Esophagus muscularis mucosa (tissue), 4 donors: ENCODE results near the gene TCF7. TPM values are rescaled to one million over a fixed set of nuclear protein-coding genes. Genes with fewer than 3 reads are reported as not detected.
"Not testable (repeated sequence)": the region's sequence is repeated elsewhere in the genome, so short reads cannot be mapped to it uniquely, and the experiment has no call there.

Source experiments
- DNase-seq: peaks from one replicate; pipeline ENCODE4 v3.0.0-alpha.2; 2017; ENCODE audit errors: extremely low spot score
- H3K27ac ChIP-seq, 4 donors: fragments of 200-600 bp; sonication (generic); replicated peaks in 1 of 4; 1 replicate in 3 of 4; 2 replicates in 1 of 4; pipeline ENCODE4 v1.5.1; 2016 to 2019; ENCODE audit warnings: mild to moderate bottlenecking in 1 of 4
- H3K27me3 ChIP-seq, 4 donors: fragments of 200-600 bp; sonication (generic); one replicate each; pipeline versions ENCODE4 v1.5.1 to v1.6.0; 2016 to 2019
- H3K36me3 ChIP-seq, 4 donors: fragments of 200-600 bp; sonication (generic); one replicate each; pipeline ENCODE4 v1.5.1; 2016 to 2019
- H3K4me1 ChIP-seq, 4 donors: fragments of 200-600 bp; sonication (generic); one replicate each; pipeline ENCODE4 v1.5.1; 2016 to 2019
- H3K4me3 ChIP-seq, 4 donors: fragments of 200-600 bp; sonication (generic); 1 replicate in 2 of 4; 2 replicates in 2 of 4; pipeline ENCODE4 v1.5.1; 2016 to 2019; ENCODE audit warnings: mild to moderate bottlenecking in 4 of 4, moderate library complexity in 1 of 4
- H3K9me3 ChIP-seq, 4 donors: fragments of 200-600 bp; sonication (generic); 1 replicate in 3 of 4; 2 replicates in 1 of 4; pipeline ENCODE4 v1.5.1; 2016 to 2019
- EP300 ChIP-seq: sonication (generic); formaldehyde crosslinking; IDR thresholded peaks from one replicate; pipeline ENCODE4 v1.6.1; 2017; ENCODE audit warnings: antibody characterized with exemption
- POLR2A ChIP-seq: fragments of 450-650 bp; IDR thresholded peaks from one replicate; pipeline ENCODE4 v1.6.1; 2017; ENCODE audit warnings: antibody characterized with exemption, moderate library complexity, mild to moderate bottlenecking, low read depth
- POLR2AphosphoS5 ChIP-seq, 2 donors: sonication (generic); formaldehyde crosslinking; IDR thresholded peaks; one replicate each; pipeline ENCODE4 v1.6.1; 2017; ENCODE audit warnings: antibody characterized with exemption in 2 of 2
- WGBS: methylation state at CpG from one replicate; pipeline ENCODE4 v1.1.5; 2018; 5-methylcytosine and 5-hydroxymethylcytosine counted together
- intact Hi-C: fragments of 100-400 bp; cut with DNase I; formaldehyde crosslinking; loops from one replicate; pipeline ENCODE4 v1.15.1; 2023
- total RNA-seq, 4 donors: library from RNA; depleted of rRNA; stranded (reverse); fragments of >200 nt; gene quantifications; one replicate each; pipeline versions ENCODE4 v1.1.0 to v1.2.1, GENCODE V29; 2016
- TF ChIP-seq, protein P1 (sequence below), 3 experiments: fragments of 200-600 bp in 2 of 3; fragments of 450-650 bp in 1 of 3; sonication (generic) in 2 of 3; IDR thresholded peaks; one replicate each; pipeline ENCODE4 v1.5.1; 2017 to 2019; ENCODE audit warnings: antibody characterized with exemption in 3 of 3, mild to moderate bottlenecking in 2 of 3, moderate library complexity in 1 of 3

TCF7 gene
- total RNA-seq, 4 donors from 2014 or later = 0.99 to 2.1 (median 1.5) TPM

DNA sequence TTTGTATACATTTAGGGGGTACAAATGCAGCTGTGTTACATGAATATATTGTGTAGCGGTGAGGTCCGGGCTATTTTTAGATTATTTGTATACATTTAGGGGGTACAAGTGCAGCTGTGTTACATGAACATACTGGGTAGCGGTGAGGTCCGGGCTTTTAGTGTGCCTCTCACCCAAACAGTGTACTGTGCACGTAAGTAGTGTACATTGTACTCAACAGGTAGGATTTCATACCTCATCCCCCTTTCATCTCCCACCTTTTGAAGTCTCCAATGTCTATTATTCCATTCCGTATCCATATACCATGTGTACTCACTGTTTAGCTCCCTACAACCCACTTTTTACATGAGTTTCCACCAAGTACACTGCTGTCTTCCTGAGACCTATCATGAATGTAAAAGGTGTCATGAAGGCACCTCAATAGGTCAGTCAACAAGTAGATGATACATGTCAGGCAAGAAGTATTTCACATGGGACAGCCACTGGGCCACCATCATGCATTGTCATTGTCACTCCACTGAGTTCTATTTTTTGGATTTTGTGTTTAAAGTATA lies 34.6 kb downstream of the TCF7 start:
- no peaks in the 10 kb centered on the region for H3K27me3 ChIP-seq
- no peak overlapping the region for H3K27ac ChIP-seq
- H3K4me3 ChIP-seq = no peak overlapping the region
- peaks cover 38 to 55% (median 50%) of the 10 kb centered on the region in 4 donors for H3K4me1 ChIP-seq
- WGBS = 76% methylated on average over 6 of the region's 6 CpGs
- peaks cover 37 to 96% (median 71%) of the 10 kb centered on the region in 4 donors for H3K36me3 ChIP-seq
- no peaks in the 10 kb centered on the region for H3K9me3 ChIP-seq
- no peak for TF ChIP-seq POLR2A
- TF ChIP-seq POLR2AphosphoS5 (IDR thresholded peaks at IDR 0.05) = no peak
- TF ChIP-seq, protein P1, sequence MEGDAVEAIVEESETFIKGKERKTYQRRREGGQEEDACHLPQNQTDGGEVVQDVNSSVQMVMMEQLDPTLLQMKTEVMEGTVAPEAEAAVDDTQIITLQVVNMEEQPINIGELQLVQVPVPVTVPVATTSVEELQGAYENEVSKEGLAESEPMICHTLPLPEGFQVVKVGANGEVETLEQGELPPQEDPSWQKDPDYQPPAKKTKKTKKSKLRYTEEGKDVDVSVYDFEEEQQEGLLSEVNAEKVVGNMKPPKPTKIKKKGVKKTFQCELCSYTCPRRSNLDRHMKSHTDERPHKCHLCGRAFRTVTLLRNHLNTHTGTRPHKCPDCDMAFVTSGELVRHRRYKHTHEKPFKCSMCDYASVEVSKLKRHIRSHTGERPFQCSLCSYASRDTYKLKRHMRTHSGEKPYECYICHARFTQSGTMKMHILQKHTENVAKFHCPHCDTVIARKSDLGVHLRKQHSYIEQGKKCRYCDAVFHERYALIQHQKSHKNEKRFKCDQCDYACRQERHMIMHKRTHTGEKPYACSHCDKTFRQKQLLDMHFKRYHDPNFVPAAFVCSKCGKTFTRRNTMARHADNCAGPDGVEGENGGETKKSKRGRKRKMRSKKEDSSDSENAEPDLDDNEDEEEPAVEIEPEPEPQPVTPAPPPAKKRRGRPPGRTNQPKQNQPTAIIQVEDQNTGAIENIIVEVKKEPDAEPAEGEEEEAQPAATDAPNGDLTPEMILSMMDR (IDR thresholded peaks at IDR 0.05) = no peak
- TF ChIP-seq EP300 = no peak
- intact Hi-C loops = loop anchor here (5.0 kb wide), 1 partner anchor 112 kb away; no protein-coding TSS in a partner anchor
- no peak for DNase-seq

- H3K4me1 ChIP-seq = peaks cover 38 to 55% (median 50%) of the 10 kb centered on the region in 4 donors
- DNase-seq = no peak
- intact Hi-C loops = loop anchor here (5.0 kb wide), 1 partner anchor 112 kb away; no protein-coding TSS in a partner anchor
Observed at GRCh38 chr5:134149571-134150303, 35.3 kb downstream of the TCF7 start.

DNA sequence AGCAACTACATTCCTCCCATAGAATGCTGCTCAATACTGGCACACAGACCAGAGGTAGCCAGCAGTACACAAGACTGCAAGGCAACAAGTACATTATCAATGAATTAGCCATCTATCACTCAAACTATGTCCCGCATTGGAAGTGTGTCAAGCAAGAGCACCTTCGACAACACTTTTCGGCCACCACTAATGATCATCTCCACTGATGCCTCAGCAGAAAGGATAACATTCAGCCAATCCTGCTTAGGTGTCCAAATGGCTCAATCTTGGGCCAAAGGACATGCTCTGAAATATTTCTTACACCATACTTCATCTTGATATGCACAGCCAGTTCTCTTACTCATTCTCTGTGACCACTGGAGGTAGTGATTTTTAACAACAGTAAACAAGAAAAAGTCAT lies 37.2 kb downstream of the TCF7 start:
- Histone ChIP-seq H3K4me3 (no peak overlapping the region), H3K36me3 (peaks cover 28 to 95% (median 68%) of the 10 kb centered on the region in 4 donors), H3K27me3 (no peaks in the 10 kb centered on the region), H3K9me3 (no peaks in the 10 kb centered on the region), H3K27ac (no peak overlapping the region), H3K4me1 (peaks cover 27 to 41% (median 37%) of the 10 kb centered on the region in 4 donors)
- intact Hi-C loops = no loop called here
- no peak for TF ChIP-seq EP300
- TF ChIP-seq POLR2AphosphoS5 (IDR thresholded peaks at IDR 0.05) = no peak
- TF ChIP-seq POLR2A = no peak
- TF ChIP-seq, protein P1 (IDR thresholded peaks at IDR 0.05) = no peak
- WGBS = 82% methylated on average over 3 of the region's 3 CpGs
- DNase-seq = no peak

More at GRCh38 chr5:134149571-134150303, 35.3 kb downstream of the TCF7 start:
- WGBS = 77% methylated on average over 4 of the region's 4 CpGs
- H3K4me3 ChIP-seq = no peak overlapping the region
- H3K36me3 ChIP-seq = peaks cover 38 to 95% (median 68%) of the 10 kb centered on the region in 4 donors
- H3K27me3 ChIP-seq = no peaks in the 10 kb centered on the region
- H3K27ac ChIP-seq = peak overlapping the region in 2 of 4 donors; percentile 25 to 39
- TF ChIP-seq EP300 (no peak), POLR2AphosphoS5 (IDR thresholded peaks at IDR 0.05) (no peak), POLR2A (no peak)
- TF ChIP-seq, protein P1 (IDR thresholded peaks at IDR 0.05) = no peak
- no peaks in the 10 kb centered on the region for H3K9me3 ChIP-seq

- H3K27ac ChIP-seq, H3K9me3 ChIP-seq, DNase-seq, intact Hi-C loops, H3K27me3 ChIP-seq, H3K4me3 ChIP-seq: not testable (repeated sequence)
- peaks cover 27 to 35% (median 32%) of the 10 kb centered on the region in 4 donors for H3K4me1 ChIP-seq
- H3K36me3 ChIP-seq = peaks cover 26 to 95% (median 66%) of the 10 kb centered on the region in 4 donors
- 92% methylated on average over 15 of the region's 15 CpGs for WGBS
Observed at GRCh38 chr5:134152173-134152832, 37.8 kb downstream of the TCF7 start.

- Histone ChIP-seq H3K36me3 (peaks cover 30 to 95% (median 67%) of the 10 kb centered on the region in 4 donors), H3K27me3 (no peaks in the 10 kb centered on the region), H3K9me3 (no peaks in the 10 kb centered on the region), H3K4me1 (peaks cover 26 to 33% (median 30%) of the 10 kb centered on the region in 4 donors), H3K4me3 (no peak overlapping the region), H3K27ac (no peak overlapping the region)
- TF ChIP-seq, protein P1 (IDR thresholded peaks at IDR 0.05) = no peak
- TF ChIP-seq EP300 (no peak), POLR2AphosphoS5 (IDR thresholded peaks at IDR 0.05) (no peak), POLR2A (no peak)
- no peak for DNase-seq
- WGBS = 100% methylated on average over 3 of the region's 3 CpGs
- intact Hi-C loops = no loop called here
Observed at GRCh38 chr5:134153241-134153640, 38.8 kb downstream of the TCF7 start.
